Gastroesophageal sphincter (tissue), 4 donors: ENCODE data around the gene CPT1A. TPM values are rescaled to one million over a fixed set of nuclear protein-coding genes. Genes with fewer than 3 reads are reported as not detected.
A peak's percentile ranks its signal among the peaks of the same experiment; 100 is the strongest.

Experiments used
- ATAC-seq: fragments of 150-250 bp; one replicate; pipeline ENCODE4 v1.9.1; 2016; ENCODE audit warnings: mild to moderate bottlenecking, moderate library complexity
- H3K27ac ChIP-seq, 4 donors: fragments of 200-600 bp; sonication (generic) in 3 of 4; 1 replicate in 3 of 4; 2 replicates in 1 of 4; pipeline ENCODE4 v1.5.1; 2016 to 2019
- H3K27me3 ChIP-seq: fragments of 200-600 bp; sonication (generic); one replicate; pipeline ENCODE4 v1.5.1; 2019
- H3K36me3 ChIP-seq, 2 donors: fragments of 200-600 bp; sonication (generic); one replicate each; pipeline ENCODE4 v1.5.1; 2019; ENCODE audit warnings: control low read depth in 1 of 2
- H3K4me1 ChIP-seq, 3 donors: fragments of 200-600 bp; sonication (generic); 1 replicate in 2 of 3; 2 replicates in 1 of 3; pipeline ENCODE4 v1.5.1; 2016 to 2019; ENCODE audit warnings: control low read depth in 2 of 3
- H3K4me3 ChIP-seq, 2 donors: fragments of 200-600 bp; sonication (generic); one replicate each; pipeline ENCODE4 v1.5.1; 2019; ENCODE audit warnings: mild to moderate bottlenecking in 1 of 2, moderate library complexity in 1 of 2
- H3K9me3 ChIP-seq, 3 donors: fragments of 200-600 bp; sonication (generic); one replicate each; pipeline ENCODE4 v1.5.1; 2017 to 2019; ENCODE audit warnings: control low read depth in 2 of 3
- CTCF ChIP-seq, 4 experiments: fragments of 200-600 bp in 2 of 4; fragments of 450-650 bp in 2 of 4; sonication (generic) in 1 of 4; IDR thresholded peaks; one replicate each; pipeline ENCODE4 v1.5.1; 2017 to 2019; ENCODE audit warnings: antibody characterized with exemption in 4 of 4, mild to moderate bottlenecking in 2 of 4, moderate library complexity in 2 of 4
- EP300 ChIP-seq: sonication (generic); formaldehyde crosslinking; IDR thresholded peaks from one replicate; pipeline ENCODE4 v1.6.1; 2017; ENCODE audit warnings: antibody characterized with exemption, mild to moderate bottlenecking
- POLR2A ChIP-seq, 2 donors: fragments of 450-650 bp; IDR thresholded peaks; one replicate each; pipeline ENCODE4 v1.6.1; 2017; ENCODE audit warnings: antibody characterized with exemption in 2 of 2, mild to moderate bottlenecking in 2 of 2, moderate library complexity in 1 of 2
- POLR2AphosphoS5 ChIP-seq: sonication (generic); formaldehyde crosslinking; IDR thresholded peaks from one replicate; pipeline ENCODE4 v1.6.1; 2017; ENCODE audit warnings: antibody characterized with exemption
- WGBS, 2 donors: methylation state at CpG; one replicate each; pipeline ENCODE4 v1.1.5; 2018; ENCODE audit warnings: low coverage in 1 of 2; 5-methylcytosine and 5-hydroxymethylcytosine counted together
- total RNA-seq, 4 donors: library from RNA; depleted of rRNA; stranded (reverse); fragments of >200 nt; gene quantifications; one replicate each; pipeline ENCODE4 v1.1.0, GENCODE V29; 2016

The CPT1A gene
- total RNA-seq, 4 donors from 2014 or later = 33.4 to 103 (median 74.7) TPM

GRCh38 chr11:68804786-68805185, 36.9 kb downstream of the CPT1A start:
- no peaks in the 10 kb centered on the region for H3K27me3 ChIP-seq
- no peak overlapping the region for H3K27ac ChIP-seq
- no peaks in the 10 kb centered on the region for H3K9me3 ChIP-seq
- ATAC-seq = no peak
- TF ChIP-seq POLR2A (IDR thresholded peaks at IDR 0.05) (no peak), CTCF (IDR thresholded peaks at IDR 0.05) (no peak), EP300 (no peak), POLR2AphosphoS5 (no peak)
- H3K4me3 ChIP-seq = no peak overlapping the region
- H3K4me1 ChIP-seq = peaks cover 0 to 20% (median 5%) of the 10 kb centered on the region in 3 donors
- 35% methylated on average over 2 of the region's 3 CpGs; no CpG with 5 or more reads in 1 of the 2 donors for WGBS, 2 donors
- peaks cover 0 to 91% of the 10 kb centered on the region in 2 donors for H3K36me3 ChIP-seq

GRCh38 chr11:68803766-68804165, 38.0 kb downstream of the CPT1A start:
- peaks cover 0 to 12% (median 5%) of the 10 kb centered on the region in 3 donors for H3K4me1 ChIP-seq
- no peak overlapping the region for H3K27ac ChIP-seq
- no peak overlapping the region for H3K4me3 ChIP-seq
- ATAC-seq = no peak
- WGBS, 2 donors = 72 to 89% methylated on average over 4 to 8 of the region's 8 CpGs
- H3K27me3 ChIP-seq = no peaks in the 10 kb centered on the region
- TF ChIP-seq POLR2A (IDR thresholded peaks at IDR 0.05) (no peak), POLR2AphosphoS5 (no peak), CTCF (IDR thresholded peaks at IDR 0.05) (no peak), EP300 (no peak)
- no peaks in the 10 kb centered on the region for H3K9me3 ChIP-seq
- peaks cover under 1 to 95% of the 10 kb centered on the region in 2 donors for H3K36me3 ChIP-seq

GRCh38 chr11:68798221-68798813, 43.4 kb downstream of the CPT1A start:
- Histone ChIP-seq H3K9me3 (no peaks in the 10 kb centered on the region), H3K27me3 (no peaks in the 10 kb centered on the region), H3K36me3 (peaks cover 3 to 100% of the 10 kb centered on the region in 2 donors), H3K4me3 (no peak overlapping the region), H3K27ac (no peak overlapping the region), H3K4me1 (peaks cover 0 to 6% (median 0%) of the 10 kb centered on the region in 3 donors)
- 40 to 53% methylated on average over 3 to 9 of the region's 23 CpGs for WGBS, 2 donors
- TF ChIP-seq CTCF (IDR thresholded peaks at IDR 0.05) = peak in 2 of 4 experiments; percentile 44 to 57
- no peak for TF ChIP-seq POLR2A (IDR thresholded peaks at IDR 0.05)
- peak; percentile 34 for ATAC-seq

DNA sequence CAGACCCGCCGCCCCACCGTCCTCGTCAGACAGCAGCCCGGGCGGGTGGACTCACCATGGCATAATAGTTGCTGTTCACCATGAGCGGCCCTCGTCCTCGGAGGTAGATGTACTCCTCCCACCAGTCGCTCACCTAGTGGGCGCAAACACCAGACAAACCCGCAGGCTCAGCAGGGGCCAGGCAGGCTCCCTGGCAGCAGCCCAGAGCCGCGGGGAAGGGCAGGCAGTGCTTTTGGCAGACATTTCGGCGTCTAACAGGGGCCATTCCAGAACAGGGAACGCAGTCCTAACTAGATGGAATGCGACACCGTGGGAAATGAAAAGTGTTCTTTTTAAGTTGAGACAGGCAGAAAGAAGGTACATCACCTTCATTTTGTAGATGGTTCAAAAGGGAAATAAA, 44.9 kb downstream of the CPT1A start:
- WGBS, 2 donors = 70% methylated on average over 6 of the region's 19 CpGs; no CpG with 5 or more reads in 1 of the 2 donors

More for the DNA sequence above, 44.9 kb downstream of the CPT1A start:
- Histone ChIP-seq H3K4me3 (no peak overlapping the region), H3K9me3 (no peaks in the 10 kb centered on the region), H3K27ac (no peak overlapping the region), H3K4me1 (peaks cover 0 to 6% (median 0%) of the 10 kb centered on the region in 3 donors), H3K36me3 (peaks cover 3 to 100% of the 10 kb centered on the region in 2 donors), H3K27me3 (no peaks in the 10 kb centered on the region)
- no peak for ATAC-seq
- TF ChIP-seq CTCF (IDR thresholded peaks at IDR 0.05) (no peak), POLR2AphosphoS5 (no peak), POLR2A (IDR thresholded peaks at IDR 0.05) (no peak), EP300 (no peak)
